ENCODE results near the gene CDC6. TPM values are rescaled to one million over a fixed set of nuclear protein-coding genes. Genes with fewer than 3 reads are reported as not detected.

CDC6 gene
- total RNA-seq, 3 donors from 2014 or later = 0.29 to 0.98 (median 0.80) TPM

DNA sequence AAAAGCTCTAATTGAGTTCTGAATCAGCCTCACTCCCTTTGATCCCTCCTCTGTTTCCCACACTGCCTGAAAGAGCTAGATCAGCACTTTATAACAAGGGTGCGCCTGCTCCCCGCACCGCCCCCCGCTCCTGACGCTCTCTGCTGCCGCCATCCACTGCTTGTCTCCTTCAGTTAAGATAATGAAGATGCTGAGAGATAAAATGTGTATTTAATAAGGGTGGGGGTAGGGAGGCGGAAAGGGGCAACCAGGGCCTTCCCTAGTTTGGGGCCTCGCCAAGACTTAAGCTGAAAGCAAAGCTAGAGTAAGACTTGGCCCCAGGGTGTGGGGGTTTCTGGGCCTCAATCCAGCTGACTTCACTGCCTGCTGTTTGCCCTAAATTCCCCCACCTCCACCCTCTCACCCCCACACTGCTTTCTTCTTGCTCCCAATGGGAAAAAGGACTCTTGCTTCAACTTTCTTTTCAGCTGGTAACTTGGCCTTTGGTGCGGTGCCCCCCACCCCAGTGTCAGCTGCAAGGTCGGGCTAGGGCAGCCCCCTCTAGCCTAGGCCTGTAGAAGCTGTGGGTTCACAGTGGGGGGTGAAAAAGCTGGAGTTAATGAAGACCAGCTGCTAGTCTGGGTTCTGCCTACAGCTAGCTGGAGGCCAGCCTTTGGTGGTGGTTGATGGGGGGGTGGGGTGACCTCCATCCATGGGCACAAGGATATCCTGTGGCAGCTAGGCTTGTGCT is 19.5 kb downstream of the CDC6 start:
- no peak for DNase-seq (ENCODE audit: low spot score in 2 of 2)
- no peak overlapping the region for H3K4me3 ChIP-seq
- intact Hi-C loops (cut with DNase I; ENCODE audit: low total_unique reads) = no loop called here

DNA sequence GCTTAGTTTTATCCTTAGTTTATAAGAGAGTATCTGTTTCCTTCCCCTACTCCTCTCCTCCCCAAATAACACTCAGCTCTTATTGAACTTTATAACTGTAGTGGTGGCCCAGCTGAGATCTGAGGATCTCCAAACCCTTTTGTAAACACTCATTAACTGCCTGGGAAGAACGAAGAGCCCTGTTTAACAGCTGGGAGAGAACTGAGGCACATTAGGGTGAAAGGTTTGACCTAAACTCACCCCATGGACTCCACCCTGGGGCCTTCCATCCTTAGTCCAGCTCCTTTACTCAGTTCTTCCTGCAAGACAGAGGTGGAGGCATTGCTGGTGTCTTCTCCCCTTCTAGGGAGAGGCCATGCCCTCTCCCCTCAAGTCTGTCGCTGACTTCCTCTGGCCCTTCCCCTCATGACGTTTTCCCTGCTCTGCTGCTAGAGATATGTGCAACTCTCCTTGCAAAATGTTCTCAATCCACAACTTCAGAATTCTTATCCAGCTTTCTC is 20.1 kb downstream of the CDC6 start:
- H3K9me3 ChIP-seq = no peaks in the 10 kb centered on the region
- intact Hi-C loops (cut with DNase I; ENCODE audit: low total_unique reads) = no loop called here
- TF ChIP-seq POLR2A (IDR thresholded peaks at IDR 0.05) = no peak
- no peak for TF ChIP-seq POLR2AphosphoS5 (IDR thresholded peaks at IDR 0.05)
- TF ChIP-seq, protein P1, sequence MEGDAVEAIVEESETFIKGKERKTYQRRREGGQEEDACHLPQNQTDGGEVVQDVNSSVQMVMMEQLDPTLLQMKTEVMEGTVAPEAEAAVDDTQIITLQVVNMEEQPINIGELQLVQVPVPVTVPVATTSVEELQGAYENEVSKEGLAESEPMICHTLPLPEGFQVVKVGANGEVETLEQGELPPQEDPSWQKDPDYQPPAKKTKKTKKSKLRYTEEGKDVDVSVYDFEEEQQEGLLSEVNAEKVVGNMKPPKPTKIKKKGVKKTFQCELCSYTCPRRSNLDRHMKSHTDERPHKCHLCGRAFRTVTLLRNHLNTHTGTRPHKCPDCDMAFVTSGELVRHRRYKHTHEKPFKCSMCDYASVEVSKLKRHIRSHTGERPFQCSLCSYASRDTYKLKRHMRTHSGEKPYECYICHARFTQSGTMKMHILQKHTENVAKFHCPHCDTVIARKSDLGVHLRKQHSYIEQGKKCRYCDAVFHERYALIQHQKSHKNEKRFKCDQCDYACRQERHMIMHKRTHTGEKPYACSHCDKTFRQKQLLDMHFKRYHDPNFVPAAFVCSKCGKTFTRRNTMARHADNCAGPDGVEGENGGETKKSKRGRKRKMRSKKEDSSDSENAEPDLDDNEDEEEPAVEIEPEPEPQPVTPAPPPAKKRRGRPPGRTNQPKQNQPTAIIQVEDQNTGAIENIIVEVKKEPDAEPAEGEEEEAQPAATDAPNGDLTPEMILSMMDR (IDR thresholded peaks at IDR 0.05) = no peak
- no peak overlapping the region for H3K4me3 ChIP-seq
- peak overlapping the region; percentile 88 to 97 for H3K27ac ChIP-seq
- no peak for DNase-seq (ENCODE audit: low spot score in 2 of 2)
- H3K27me3 ChIP-seq = no peaks in the 10 kb centered on the region
- H3K4me1 ChIP-seq = peaks cover 41 to 61% of the 10 kb centered on the region in 2 donors
- H3K36me3 ChIP-seq = no peaks in the 10 kb centered on the region

More for the DNA sequence above, 19.5 kb downstream of the CDC6 start:
- Histone ChIP-seq H3K27me3 (no peaks in the 10 kb centered on the region), H3K4me1 (peaks cover 35 to 55% of the 10 kb centered on the region in 2 donors), H3K36me3 (no peaks in the 10 kb centered on the region), H3K9me3 (no peaks in the 10 kb centered on the region), H3K27ac (peak overlapping the region; percentile 88 to 97)
- TF ChIP-seq POLR2AphosphoS5 (IDR thresholded peaks at IDR 0.05) (peak in 1 of 3 donors; percentile 13), POLR2A (IDR thresholded peaks at IDR 0.05) (no peak)

DNA sequence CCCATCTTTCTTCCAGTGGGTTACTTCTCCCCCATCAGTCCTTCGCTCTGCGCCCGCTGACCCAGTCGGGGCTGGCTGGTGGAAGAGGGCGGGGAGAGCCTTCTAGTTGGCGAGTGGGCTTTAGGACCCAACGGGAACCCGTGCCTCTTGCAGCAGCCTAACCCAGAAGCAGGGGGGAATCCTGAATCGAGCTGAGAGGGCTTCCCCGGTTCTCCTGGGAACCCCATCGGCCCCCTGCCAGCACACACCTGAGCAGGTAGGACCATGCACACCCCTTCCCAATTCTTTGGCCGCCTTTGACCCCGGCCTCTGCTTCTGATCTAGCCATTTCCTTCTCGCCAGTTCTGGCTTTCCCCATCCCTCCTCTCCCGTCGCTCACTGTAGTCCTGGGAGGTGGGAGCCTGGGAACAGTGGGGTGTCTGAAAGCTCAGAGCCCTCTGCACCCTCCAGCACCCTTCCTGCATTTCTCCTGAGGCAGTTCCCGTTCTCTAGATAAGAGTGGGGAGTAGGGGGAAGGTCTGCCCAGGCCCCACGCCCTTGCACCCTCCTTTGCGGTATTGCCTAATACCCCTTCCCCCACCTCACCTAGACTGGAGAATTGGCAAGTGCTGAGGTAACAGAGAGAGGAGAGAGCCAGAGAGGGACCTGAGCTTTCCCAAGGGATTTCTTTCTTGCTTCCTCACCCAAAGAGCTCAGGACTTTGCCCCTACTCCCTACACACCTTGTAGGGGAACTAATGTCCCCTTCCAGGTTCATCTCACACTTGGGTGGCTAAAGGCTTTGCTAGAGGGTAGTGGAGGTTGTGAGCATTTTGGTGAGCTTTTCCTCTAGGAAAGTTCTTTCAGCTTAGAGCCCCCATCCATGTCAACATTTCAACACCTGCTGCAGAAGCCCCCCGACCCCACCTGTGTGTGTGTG is 21.6 kb downstream of the CDC6 start, which contains the start of gene RARA:
Gene RARA (plus strand): TSS at position 150 of the 918 bp plus-strand sequence. CDS start 22,039 bp downstream, outside the sequence.
- Histone ChIP-seq H3K4me1 (peaks cover 39 to 74% of the 10 kb centered on the region in 2 donors), H3K27ac (peak within 1 kb of the TSS; percentile 94 to 97)
- intact Hi-C loops (cut with DNase I; ENCODE audit: low total_unique reads) = no loop called here

DNA sequence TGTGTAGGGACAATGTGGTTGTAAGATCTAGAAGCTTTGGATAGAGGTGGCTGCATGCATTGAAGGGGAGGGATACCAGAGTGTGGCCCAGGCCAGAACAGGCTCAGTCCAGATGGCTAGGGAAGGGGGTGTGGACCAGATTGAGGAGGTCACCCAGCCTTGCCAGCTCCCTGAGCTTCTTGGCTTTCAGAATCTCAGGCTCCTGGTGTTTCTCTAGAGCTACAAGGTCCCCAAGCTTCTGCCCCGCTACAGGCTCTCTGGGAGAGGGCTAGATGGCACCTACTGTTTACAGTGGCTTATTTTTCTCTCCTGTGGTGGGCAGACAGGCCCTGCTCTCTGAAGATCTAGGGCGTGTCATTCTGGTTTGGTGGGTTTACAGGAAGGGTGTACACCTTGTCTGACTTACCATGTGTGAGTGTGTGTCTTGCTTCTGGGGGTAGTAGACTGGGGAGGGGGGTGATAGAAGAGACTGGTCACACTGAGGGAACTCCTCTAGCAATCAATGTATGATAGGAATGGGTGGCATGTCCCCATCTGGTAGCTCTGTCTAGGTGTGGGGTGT is 22.4 kb downstream of the CDC6 start:
- H3K27ac ChIP-seq = peak overlapping the region; percentile 94 to 97
- peaks cover 39 to 79% of the 10 kb centered on the region in 2 donors for H3K4me1 ChIP-seq
- no peaks in the 10 kb centered on the region for H3K27me3 ChIP-seq
- no peaks in the 10 kb centered on the region for H3K36me3 ChIP-seq
- no peak for TF ChIP-seq POLR2AphosphoS5 (IDR thresholded peaks at IDR 0.05)
- no peak for TF ChIP-seq POLR2A (IDR thresholded peaks at IDR 0.05)
- TF ChIP-seq, protein P1 (IDR thresholded peaks at IDR 0.05) = no peak
- intact Hi-C loops (cut with DNase I; ENCODE audit: low total_unique reads) = no loop called here
- H3K9me3 ChIP-seq = no peaks in the 10 kb centered on the region
- peak in 1 of 2 donors; percentile 2 for DNase-seq (ENCODE audit: low spot score in 2 of 2)
- H3K4me3 ChIP-seq = peak overlapping the region in 2 of 3 donors; percentile 54 to 66

More for the DNA sequence above, 21.6 kb downstream of the CDC6 start, which contains the start of gene RARA:
- H3K27me3 ChIP-seq = no peaks in the 10 kb centered on the region
- H3K9me3 ChIP-seq = no peaks in the 10 kb centered on the region
- no peak for DNase-seq (ENCODE audit: low spot score in 2 of 2)
- H3K4me3 ChIP-seq = peak within 1 kb of the TSS; percentile 37 to 66 (median 54)
- no peaks in the 10 kb centered on the region for H3K36me3 ChIP-seq
- TF ChIP-seq, protein P1 (IDR thresholded peaks at IDR 0.05) = no peak
- TF ChIP-seq POLR2AphosphoS5 (IDR thresholded peaks at IDR 0.05) = no peak

DNA sequence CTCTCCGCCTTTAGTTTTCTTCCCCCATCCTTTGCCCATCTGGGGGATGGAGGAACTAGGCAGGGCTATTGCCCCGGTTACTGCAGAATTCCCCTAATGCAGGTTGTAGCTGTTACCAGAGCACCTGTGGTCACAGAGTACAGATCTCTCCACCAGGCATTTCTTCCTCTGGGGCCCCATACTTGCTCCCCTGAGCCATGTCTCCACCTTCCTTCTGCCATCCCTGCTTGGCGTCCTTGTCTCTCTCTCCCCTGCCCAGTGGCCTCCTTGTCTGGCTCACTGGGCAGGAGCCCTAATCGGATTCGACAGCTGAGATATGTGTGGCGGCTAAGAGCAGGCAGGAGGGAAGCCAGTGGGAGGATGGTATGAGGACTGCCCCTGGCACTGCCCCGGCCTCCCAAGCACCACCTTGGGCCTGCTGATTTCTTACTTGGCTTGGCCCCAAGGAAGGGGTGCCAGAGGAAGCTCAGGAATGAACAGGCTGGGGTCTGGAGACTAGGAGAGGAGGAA is 23.3 kb downstream of the CDC6 start:
- TF ChIP-seq POLR2A (IDR thresholded peaks at IDR 0.05) (no peak), POLR2AphosphoS5 (IDR thresholded peaks at IDR 0.05) (no peak)
- TF ChIP-seq, protein P1 (IDR thresholded peaks at IDR 0.05) = no peak
- no peaks in the 10 kb centered on the region for H3K36me3 ChIP-seq
- intact Hi-C loops (cut with DNase I; ENCODE audit: low total_unique reads) = no loop called here
- no peak overlapping the region for H3K4me3 ChIP-seq
- peak overlapping the region; percentile 94 to 97 for H3K27ac ChIP-seq
- DNase-seq (ENCODE audit: low spot score in 2 of 2) = peak in 1 of 2 donors; percentile 18
- peaks cover 41 to 84% of the 10 kb centered on the region in 2 donors for H3K4me1 ChIP-seq
- H3K9me3 ChIP-seq = no peaks in the 10 kb centered on the region
- no peaks in the 10 kb centered on the region for H3K27me3 ChIP-seq

Measured in breast epithelium (tissue), 4 donors.